ENCODE results near the gene SLC22A14. TPM values are rescaled to one million over a fixed set of nuclear protein-coding genes. Genes with fewer than 3 reads are reported as not detected.
A peak's percentile ranks its signal among the peaks of the same experiment; 100 is the strongest.

SLC22A14 gene
- total and polyA plus RNA-seq, 9 of the 15 experiments (the other 6 are each of a cell fraction or from before 2014, with no cell fraction given), result 0.03 to 0.07 TPM; not detected in 7

- peak overlapping the region; percentile 34; the same call in 1 of the 3 replicates for H3K27ac ChIP-seq (ENCODE audit: extremely low read depth, low read depth, low read length)
- 63% methylated on average over 8 of the region's 8 CpGs for whole genome bisulfite sequencing (ENCODE audit: insufficient coverage, low coverage, missing lambda C conversion rate)
- H3K27me3 ChIP-seq (ENCODE audit: control insufficient read depth in 2 of 2, insufficient read depth in 2 of 2, low read length in 2 of 2), result no peaks in the 10 kb centered on the region
- ChIA-PET CTCF (ENCODE audit: low intra/inter-chr PET ratio) (no interaction called here), POLR2A (interaction anchor here (1.0 kb wide), 1 partner anchor 11 kb away, joined by 4 read pairs; no protein-coding TSS in a partner anchor)
- intact Hi-C loops (cut with micrococcal nuclease) (loop anchor here (5.0 kb wide), 3 partner anchors 102 to 233 kb away; partner anchors contain the start of genes ACAA1, ACVR2B and MYD88), in situ Hi-C loops (cut with MboI) (loop anchor here (10.0 kb wide), 1 partner anchor 215 kb away; the partner anchor contains the start of genes ACAA1 and MYD88)
- DNase-seq (ENCODE audit: extremely low read depth in 1 of 4, low spot score in 3 of 4) (peak in 1 of 4 experiments; percentile 34), ATAC-seq (no peak), FAIRE-seq (no peak)
- peak overlapping the region; percentile 42 for H3K4me2 ChIP-seq (ENCODE audit: insufficient read depth, low read length)
- BruUV-seq (replicated peaks), result no TSS peak
- H3K9me1 ChIP-seq (ENCODE audit: control insufficient read depth, insufficient read depth, low read length), result no peaks in the 10 kb centered on the region
- peak overlapping the region in 1 of 2 experiments; percentile 33; a peak in 1 of 4 replicates for H3K9ac ChIP-seq (ENCODE audit: insufficient read depth in 1 of 2, low read depth in 2 of 2, low read length in 2 of 2)
- H3K36me3 ChIP-seq (ENCODE audit: control insufficient read depth, insufficient read depth, low read length), result peaks cover 55% of the 10 kb centered on the region
- no peaks in the 10 kb centered on the region for H3K9me3 ChIP-seq (replicated peaks; ENCODE audit: control insufficient read depth, insufficient read depth, low read depth, low read length)
- H3K4me3 ChIP-seq, result no peak overlapping the region
- peaks cover 66% of the 10 kb centered on the region for H3K79me2 ChIP-seq (ENCODE audit: control insufficient read depth, insufficient read depth, low read length)
- peaks cover 18 to 27% of the 10 kb centered on the region in 2 experiments; a peak in 4 of 5 replicates for H3K4me1 ChIP-seq (replicated peaks in 1 of 2; ENCODE audit: control insufficient read depth in 2 of 2, insufficient read depth in 2 of 2, low read length in 2 of 2)
- no peaks in the 10 kb centered on the region for H4K20me1 ChIP-seq (replicated peaks; ENCODE audit: control insufficient read depth, insufficient read depth, low read length)
- no peak overlapping the region for H2AFZ ChIP-seq (ENCODE audit: low read depth, low read length)
- no peak for TF ChIP-seq HMBOX1 (IDR thresholded peaks at IDR 0.05)
- TF ChIP-seq SMARCA4 (IDR thresholded peaks at IDR 0.05), result peak; percentile 10; the same call in 1 of the 2 replicates
- TF ChIP-seq, protein P1, sequence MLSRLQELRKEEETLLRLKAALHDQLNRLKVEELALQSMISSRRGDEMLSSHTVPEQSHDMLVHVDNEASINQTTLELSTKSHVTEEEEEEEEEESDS (CRISPR knock-in tag; IDR thresholded peaks at IDR 0.05), result no peak
- peak; percentile 60; the same call in 1 of the 2 replicates for TF ChIP-seq JUND (IDR thresholded peaks at IDR 0.05; ENCODE audit: borderline replicate concordance, low read depth, low read length)
- TF ChIP-seq JUND (tag; IDR thresholded peaks at IDR 0.05; ENCODE audit: borderline replicate concordance, low read depth, low read length), result peak; percentile 75; the same call in 1 of the 3 replicates
- no peak for TF ChIP-seq MLLT1 (IDR thresholded peaks at IDR 0.05)
- 0 out of 2 replicates have a peak, but pooled peaks have one; percentile 31 for TF ChIP-seq SMAD4 (CRISPR knock-in tag; conservative IDR thresholded peaks at IDR 0.05)
- TF ChIP-seq PRMT5 (CRISPR knock-in tag; IDR thresholded peaks at IDR 0.05), result no peak
- TF ChIP-seq ARID3A (IDR thresholded peaks at IDR 0.05; ENCODE audit: borderline replicate concordance, low read depth, low read length), result 0 out of 2 replicates have a peak, but pooled peaks have one; percentile 13
- no peak for TF ChIP-seq PTRF (tag; IDR thresholded peaks at IDR 0.05)
- TF ChIP-seq, protein P2, sequence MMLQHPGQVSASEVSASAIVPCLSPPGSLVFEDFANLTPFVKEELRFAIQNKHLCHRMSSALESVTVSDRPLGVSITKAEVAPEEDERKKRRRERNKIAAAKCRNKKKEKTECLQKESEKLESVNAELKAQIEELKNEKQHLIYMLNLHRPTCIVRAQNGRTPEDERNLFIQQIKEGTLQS (IDR thresholded peaks at IDR 0.05), result peak; percentile 80
- TF ChIP-seq, protein P2 (CRISPR knock-in tag; conservative IDR thresholded peaks at IDR 0.05), result no peak
- peak; percentile 86 for TF ChIP-seq ZFP36 (IDR thresholded peaks at IDR 0.05; ENCODE audit: low read depth, low read length, partially characterized antibody)
- no peak for TF ChIP-seq ZNF77 (CRISPR knock-in tag; IDR thresholded peaks at IDR 0.05)
- TF ChIP-seq PML (IDR thresholded peaks at IDR 0.05; ENCODE audit: low read length), result no peak
These were observed 67.7 kb downstream of the SLC22A14 start for GRCh38 chr3:38349684-38350359.

Data from K562 (cell line).